Measurements from ENCODE around the gene LUC7L3.

The LUC7L3 gene

GRCh38 chr17:50765454-50766221, 46.2 kb downstream of the LUC7L3 start:
- no peak for TF ChIP-seq CTCF (conservative IDR thresholded peaks at IDR 0.05; ENCODE audit: control insufficient read depth, insufficient read depth, low read depth, low read length)
- no peak overlapping the region for H3K4me3 ChIP-seq (ENCODE audit: control insufficient read depth, low read depth, low read length)
- no peak for DNase-seq (ENCODE audit: low read depth)

GRCh38 chr17:50766222-50767023, 47.0 kb downstream of the LUC7L3 start:
- TF ChIP-seq CTCF (conservative IDR thresholded peaks at IDR 0.05; ENCODE audit: control insufficient read depth, insufficient read depth, low read depth, low read length) = no peak
- peak; percentile 12 for DNase-seq (ENCODE audit: low read depth)
- no peak overlapping the region for H3K4me3 ChIP-seq (ENCODE audit: control insufficient read depth, low read depth, low read length)

- no peak for TF ChIP-seq CTCF (conservative IDR thresholded peaks at IDR 0.05; ENCODE audit: control insufficient read depth, insufficient read depth, low read depth, low read length)
- no peak for DNase-seq (ENCODE audit: low read depth)
- no peak overlapping the region for H3K4me3 ChIP-seq (ENCODE audit: control insufficient read depth, low read depth, low read length)
Observed at GRCh38 chr17:50767030-50767429, 47.6 kb downstream of the LUC7L3 start.

- no peak within 1 kb of the TSS for H3K4me3 ChIP-seq (ENCODE audit: control insufficient read depth, low read depth, low read length)
- DNase-seq (ENCODE audit: low read depth) = no peak
- no peak for TF ChIP-seq CTCF (conservative IDR thresholded peaks at IDR 0.05; ENCODE audit: control insufficient read depth, insufficient read depth, low read depth, low read length)
Observed at GRCh38 chr17:50767446-50767845, 48.0 kb downstream of the LUC7L3 start, which contains the start of gene ANKRD40CL. ANKRD40CL (minus strand) TSS chr17:50767518; CDS start chr17:50766913, 605 bp downstream.

GRCh38 chr17:50768346-50768761, 49.0 kb downstream of the LUC7L3 start:
- no peak for DNase-seq (ENCODE audit: low read depth)
- H3K4me3 ChIP-seq (ENCODE audit: control insufficient read depth, low read depth, low read length) = no peak overlapping the region
- no peak for TF ChIP-seq CTCF (conservative IDR thresholded peaks at IDR 0.05; ENCODE audit: control insufficient read depth, insufficient read depth, low read depth, low read length)

- DNase-seq (ENCODE audit: low read depth) = no peak
- no peak overlapping the region for H3K4me3 ChIP-seq (ENCODE audit: control insufficient read depth, low read depth, low read length)
- no peak for TF ChIP-seq CTCF (conservative IDR thresholded peaks at IDR 0.05; ENCODE audit: control insufficient read depth, insufficient read depth, low read depth, low read length)
Observed at GRCh38 chr17:50769884-50770283, 50.5 kb downstream of the LUC7L3 start.
